GM12874 (cell line): Measurements from ENCODE around the gene FAR2.

ENCODE experiments used
- TF ChIP-seq, protein P1 (sequence below): IDR thresholded peaks from 2 replicates; pipeline ENCODE4 v1.5.1; 2011; ENCODE audit warnings: low read depth, mild to moderate bottlenecking, control low read depth, low read length, moderate library complexity; ENCODE audit not compliant: insufficient read depth

Gene FAR2

DNA sequence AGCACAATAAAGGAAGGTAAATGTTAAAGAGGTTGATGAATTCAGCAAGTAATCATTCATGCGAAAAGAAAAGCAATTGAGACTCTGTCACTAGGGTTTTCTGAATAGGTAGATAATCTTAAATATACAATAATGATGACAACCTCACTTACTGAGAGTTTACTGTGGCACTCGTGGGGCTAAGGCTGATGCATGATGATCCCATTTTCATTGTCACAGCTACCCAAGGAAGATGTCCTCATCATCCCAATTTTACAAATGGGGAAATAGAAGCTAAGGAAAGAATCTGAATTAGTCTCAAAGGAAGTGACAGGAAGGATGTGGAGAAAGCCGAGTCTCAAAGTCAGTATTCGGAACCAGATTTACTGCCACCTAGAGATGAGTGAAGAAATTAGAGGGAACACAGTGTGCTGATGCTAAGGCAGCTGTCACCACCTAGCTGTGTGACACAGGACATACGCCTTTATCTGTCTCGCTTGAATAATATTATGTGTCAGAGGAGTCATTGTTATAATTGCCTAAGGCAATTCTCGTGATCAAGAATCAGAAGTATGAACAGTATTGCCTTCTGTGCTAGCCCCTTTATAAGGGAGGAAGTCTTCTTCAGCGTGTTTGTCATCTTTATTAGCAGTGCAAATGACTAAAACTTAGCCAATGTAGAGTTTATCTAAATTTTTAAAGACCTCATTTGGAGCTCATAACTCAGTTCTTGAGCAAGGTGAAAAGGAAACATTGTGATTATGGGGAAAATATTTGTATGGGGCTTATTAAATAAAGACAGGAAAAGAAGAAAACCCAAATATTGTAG lies 168.7 kb downstream of the FAR2 start:
- TF ChIP-seq, protein P1, sequence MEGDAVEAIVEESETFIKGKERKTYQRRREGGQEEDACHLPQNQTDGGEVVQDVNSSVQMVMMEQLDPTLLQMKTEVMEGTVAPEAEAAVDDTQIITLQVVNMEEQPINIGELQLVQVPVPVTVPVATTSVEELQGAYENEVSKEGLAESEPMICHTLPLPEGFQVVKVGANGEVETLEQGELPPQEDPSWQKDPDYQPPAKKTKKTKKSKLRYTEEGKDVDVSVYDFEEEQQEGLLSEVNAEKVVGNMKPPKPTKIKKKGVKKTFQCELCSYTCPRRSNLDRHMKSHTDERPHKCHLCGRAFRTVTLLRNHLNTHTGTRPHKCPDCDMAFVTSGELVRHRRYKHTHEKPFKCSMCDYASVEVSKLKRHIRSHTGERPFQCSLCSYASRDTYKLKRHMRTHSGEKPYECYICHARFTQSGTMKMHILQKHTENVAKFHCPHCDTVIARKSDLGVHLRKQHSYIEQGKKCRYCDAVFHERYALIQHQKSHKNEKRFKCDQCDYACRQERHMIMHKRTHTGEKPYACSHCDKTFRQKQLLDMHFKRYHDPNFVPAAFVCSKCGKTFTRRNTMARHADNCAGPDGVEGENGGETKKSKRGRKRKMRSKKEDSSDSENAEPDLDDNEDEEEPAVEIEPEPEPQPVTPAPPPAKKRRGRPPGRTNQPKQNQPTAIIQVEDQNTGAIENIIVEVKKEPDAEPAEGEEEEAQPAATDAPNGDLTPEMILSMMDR, result peak; percentile 75

- TF ChIP-seq, protein P1, result no peak
Observed at GRCh38 chr12:29320295-29321085, 171.4 kb downstream of the FAR2 start.

- TF ChIP-seq, protein P1, result no peak
Observed at GRCh38 chr12:29322157-29322556, 173.1 kb downstream of the FAR2 start.

DNA sequence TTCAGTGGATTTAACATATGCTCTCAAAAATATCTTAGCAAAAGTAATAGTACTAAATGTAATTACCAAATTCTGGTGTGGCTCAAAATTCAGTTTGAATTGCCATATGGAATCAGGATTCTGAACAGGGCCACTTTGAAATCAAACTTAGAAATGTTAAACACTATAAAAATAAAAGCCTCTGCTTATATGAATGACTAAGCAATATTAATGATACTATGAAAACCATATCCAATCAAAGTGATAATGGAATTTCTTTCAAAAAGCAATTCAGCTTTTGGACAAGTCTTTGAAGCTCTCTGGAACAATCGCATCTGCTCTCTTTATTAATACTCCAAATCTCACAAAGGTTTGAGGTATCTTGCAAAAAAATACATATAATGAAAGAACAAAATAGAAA lies 180.3 kb downstream of the FAR2 start:
- TF ChIP-seq, protein P1, result no peak

DNA sequence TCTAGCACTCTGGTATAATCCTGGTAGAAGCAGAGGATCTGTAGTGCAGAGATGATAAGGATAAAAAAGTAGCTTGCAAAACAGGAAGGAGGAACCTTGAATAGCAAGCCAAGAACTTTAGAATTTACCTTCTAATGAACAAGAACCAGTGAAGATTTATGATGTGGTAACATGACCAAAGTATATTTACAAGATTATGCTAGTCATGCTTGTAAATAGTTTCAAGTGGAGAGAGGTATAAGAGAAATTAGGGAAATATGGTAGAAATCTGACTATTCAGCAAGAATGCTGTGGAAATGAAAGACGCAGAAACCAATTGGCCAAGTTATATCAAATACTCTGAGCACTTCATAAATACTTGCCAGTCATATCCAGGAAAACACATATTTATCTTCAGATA lies 184.1 kb downstream of the FAR2 start:
- TF ChIP-seq, protein P1, result no peak

DNA sequence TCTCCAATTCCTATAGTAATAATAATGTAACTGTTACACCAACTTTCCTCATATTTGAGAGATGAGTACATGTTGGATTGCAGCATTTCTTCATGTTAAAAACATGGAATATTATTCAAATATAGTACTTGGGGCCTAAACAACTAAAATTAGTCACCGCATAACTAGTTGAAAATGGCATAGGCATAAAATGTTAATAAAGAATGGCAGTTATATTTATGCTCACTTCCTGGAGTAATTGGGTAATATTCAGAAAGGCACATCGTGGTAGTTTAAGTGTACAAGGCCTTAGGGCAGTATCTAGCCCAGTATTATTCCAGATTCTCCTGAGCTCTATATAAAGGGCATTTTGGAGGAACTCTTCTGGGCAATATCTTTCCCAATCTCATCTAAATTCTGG lies 185.9 kb downstream of the FAR2 start:
- TF ChIP-seq, protein P1, result no peak

DNA sequence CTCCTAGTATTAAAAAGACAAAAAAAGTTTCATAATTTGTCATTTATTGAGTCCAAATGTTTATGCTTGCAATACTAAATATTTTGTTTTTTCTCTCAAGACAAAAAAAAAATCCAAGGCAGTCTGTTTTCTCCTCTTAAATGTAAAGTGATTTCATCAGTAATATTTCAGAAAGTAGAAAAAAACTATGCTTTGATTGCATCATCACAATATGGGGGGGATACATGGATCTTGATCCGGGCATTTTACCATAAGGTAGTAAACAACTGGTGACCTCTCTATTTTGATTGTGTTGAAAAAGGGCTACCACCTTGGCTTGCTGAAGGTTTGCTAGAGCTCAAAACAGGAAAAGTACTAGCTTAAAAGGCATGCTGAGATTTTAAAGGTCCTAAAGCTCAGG lies 188.2 kb downstream of the FAR2 start:
- TF ChIP-seq, protein P1, result no peak
